GM10248 (cell line): ENCODE data around the gene CKM.

Experiments used
- CTCF ChIA-PET: fragments of 300-600 bp; sonication (Branson Sonifier 250); formaldehyde crosslinking; extraction: SDS; loops from one replicate; lab custom pipeline; 2021; ENCODE audit warnings: antibody characterized with exemption; lab: Yijun Ruan, JAX
- POLR2A ChIA-PET: fragments of 350-650 bp; sonication (Branson Sonifier 250); formaldehyde crosslinking; extraction: SDS; loops from one replicate; lab custom pipeline; 2020; ENCODE audit warnings: antibody characterized with exemption; lab: Yijun Ruan, JAX
- DNase-seq: peaks from one replicate; pipeline ENCODE4 v3.0.0; 2012; ENCODE audit errors: extremely low spot score
- CTCF ChIP-seq: IDR thresholded peaks from 2 replicates; pipeline ENCODE4 v1.5.1; 2012; ENCODE audit warnings: mild to moderate bottlenecking, low read depth; ENCODE audit errors: extremely low read depth, missing control alignments, control extremely low read depth

The CKM gene

GRCh38 chr19:45263013-45263412 lies 59.7 kb downstream of the CKM start:
- TF ChIP-seq CTCF, result no peak
- ChIA-PET POLR2A (no interaction called here), CTCF (interaction anchor here (1.2 kb wide), 1 partner anchor 43 kb away, joined by 3 read pairs; no protein-coding TSS in a partner anchor)
- no peak for DNase-seq

- POLR2A ChIA-PET, result no interaction called here
- no peak for DNase-seq
- CTCF ChIA-PET, result no interaction called here
- no peak for TF ChIP-seq CTCF
Measured at GRCh38 chr19:45262570-45262969, 60.1 kb downstream of the CKM start.

- ChIA-PET CTCF (interaction anchor here (1.2 to 2.2 kb wide), 2 partner anchors 10 to 81 kb away, joined by 3 to 8 read pairs; partner anchors contain the start of genes BLOC1S3 and TRAPPC6A), POLR2A (no interaction called here)
- TF ChIP-seq CTCF, result no peak
- no peak for DNase-seq
Measured at GRCh38 chr19:45258862-45259261, 63.8 kb downstream of the CKM start.

- no peak for TF ChIP-seq CTCF
- no peak for DNase-seq
- CTCF ChIA-PET, result interaction anchor here (0.9 kb wide), 1 partner anchor 70 kb away, joined by 3 read pairs; no protein-coding TSS in a partner anchor
- POLR2A ChIA-PET, result no interaction called here
Measured at GRCh38 chr19:45256836-45257235, 65.8 kb downstream of the CKM start.
